HepG2 (cell line): ENCODE measurements around the gene APC2. TPM values are rescaled to one million over a fixed set of nuclear protein-coding genes. Genes with fewer than 3 reads are reported as not detected.
A peak's percentile ranks its signal among the peaks of the same experiment; 100 is the strongest.

Experiments used
- CBFB ChIP-seq: sonication (generic); formaldehyde crosslinking; IDR thresholded peaks from 2 replicates; pipeline ENCODE4 v1.4.0; 2020; ENCODE audit warnings: missing genetic modification reagents
- FLYWCH1 ChIP-seq: sonication (generic); formaldehyde crosslinking; IDR thresholded peaks from 2 replicates; pipeline ENCODE4 v1.8.1; 2023; ENCODE audit warnings: mild to moderate bottlenecking, missing genetic modification reagents
- KDM1A ChIP-seq: IDR thresholded peaks from 2 replicates; pipeline ENCODE4 v1.6.1; 2016; ENCODE audit warnings: missing compliant biosample characterization
- MBNL3 ChIP-seq: fragments of 250-450 bp; sonication (Bioruptor Pico); conservative IDR thresholded peaks from 2 replicates; pipeline ENCODE4 v1.8.0; 2022; ENCODE audit warnings: mild to moderate bottlenecking, inconsistent platforms
- MYNN ChIP-seq: sonication (generic); formaldehyde crosslinking; IDR thresholded peaks from 2 replicates; pipeline ENCODE4 v1.4.0; 2020; ENCODE audit warnings: mild to moderate bottlenecking, low read depth, missing genetic modification reagents
- ZFP36 ChIP-seq: fragments of 150-350 bp; IDR thresholded peaks from 2 replicates; pipeline ENCODE4 v1.6.1; 2018; ENCODE audit warnings: borderline replicate concordance, low read length, low read depth; ENCODE audit not compliant: partially characterized antibody
- ZNF234 ChIP-seq: sonication (generic); formaldehyde crosslinking; conservative IDR thresholded peaks from 2 replicates; pipeline ENCODE4 v1.5.1; 2020; ENCODE audit warnings: mild to moderate bottlenecking, missing genetic modification reagents
- ZNF30 ChIP-seq: sonication (generic); formaldehyde crosslinking; IDR thresholded peaks from 2 replicates; pipeline ENCODE4 v1.5.0; 2020; ENCODE audit warnings: mild to moderate bottlenecking, missing genetic modification reagents
- polyA plus RNA-seq, 8 experiments: library from polyadenylated mRNA; depleted of rRNA in 3 of 8; stranded (reverse) in 7 of 8; unstranded in 1 of 8; fragments of >200 nt; fragmentation: Illumina TruSeq in 4 of 8; extraction: Trizol in 4 of 8; gene quantifications; 2 replicates each; pipeline versions ENCODE4 v1.2.1 to v1.2.3, GENCODE V29; 2011 to 2016; ENCODE audit warnings: low read depth in 4 of 8, missing spikeins in 1 of 8, mixed read lengths in 1 of 8; ENCODE audit not compliant: insufficient read depth in 1 of 8
- total RNA-seq, 5 experiments: library from RNA; depleted of rRNA; stranded (reverse); fragments of >200 nt; fragmentation: Illumina TruSeq; extraction: Trizol; gene quantifications; 2 replicates each; pipeline ENCODE4 v1.2.3, GENCODE V29; 2016; ENCODE audit warnings: low read depth in 1 of 5
- TF ChIP-seq, protein P1 (sequence below): sonication (generic); formaldehyde crosslinking; IDR thresholded peaks from 2 replicates; pipeline ENCODE4 v1.4.0; 2020; ENCODE audit warnings: missing genetic modification reagents
- TF ChIP-seq, protein P2 (sequence below): sonication (generic); formaldehyde crosslinking; IDR thresholded peaks from 2 replicates; pipeline ENCODE4 v1.8.0; 2022; ENCODE audit warnings: missing genetic modification reagents, mild to moderate bottlenecking, moderate library complexity, borderline replicate concordance
- TF ChIP-seq, protein P3 (sequence below): sonication (generic); formaldehyde crosslinking; IDR thresholded peaks from 2 replicates; pipeline ENCODE4 v1.5.0; 2020; ENCODE audit warnings: missing genetic modification reagents, mild to moderate bottlenecking, borderline replicate concordance
- TF ChIP-seq, protein P4 (sequence below): sonication (generic); formaldehyde crosslinking; IDR thresholded peaks from 2 replicates; pipeline ENCODE4 v1.4.0; 2020; ENCODE audit warnings: missing genetic modification reagents, borderline replicate concordance
- TF ChIP-seq, protein P5 (sequence below), 2 experiments: sonication (generic) in 1 of 2; formaldehyde crosslinking in 1 of 2; IDR thresholded peaks; 2 replicates each; pipeline versions ENCODE4 v1.4.0 to v1.6.1; 2018 to 2020; ENCODE audit warnings: missing genetic modification reagents in 2 of 2, borderline replicate concordance in 1 of 2, low read depth in 1 of 2, mild to moderate bottlenecking in 1 of 2, missing biosample characterization in 1 of 2
- TF ChIP-seq, protein P6 (sequence below), 2 experiments: sonication (generic) in 1 of 2; formaldehyde crosslinking in 1 of 2; IDR thresholded peaks; 2 replicates each; pipeline versions ENCODE4 v1.5.1 to v1.6.1; 2011 to 2020; ENCODE audit warnings: borderline replicate concordance in 1 of 2, low read depth in 1 of 2, low read length in 1 of 2, mild to moderate bottlenecking in 1 of 2, missing genetic modification reagents in 1 of 2, moderate library complexity in 1 of 2

Gene APC2
- total and polyA plus RNA-seq, 2 of the 13 experiments (the other 11 are each of a cell fraction or from before 2014, with no cell fraction given): 0.08 to 0.22 TPM

DNA sequence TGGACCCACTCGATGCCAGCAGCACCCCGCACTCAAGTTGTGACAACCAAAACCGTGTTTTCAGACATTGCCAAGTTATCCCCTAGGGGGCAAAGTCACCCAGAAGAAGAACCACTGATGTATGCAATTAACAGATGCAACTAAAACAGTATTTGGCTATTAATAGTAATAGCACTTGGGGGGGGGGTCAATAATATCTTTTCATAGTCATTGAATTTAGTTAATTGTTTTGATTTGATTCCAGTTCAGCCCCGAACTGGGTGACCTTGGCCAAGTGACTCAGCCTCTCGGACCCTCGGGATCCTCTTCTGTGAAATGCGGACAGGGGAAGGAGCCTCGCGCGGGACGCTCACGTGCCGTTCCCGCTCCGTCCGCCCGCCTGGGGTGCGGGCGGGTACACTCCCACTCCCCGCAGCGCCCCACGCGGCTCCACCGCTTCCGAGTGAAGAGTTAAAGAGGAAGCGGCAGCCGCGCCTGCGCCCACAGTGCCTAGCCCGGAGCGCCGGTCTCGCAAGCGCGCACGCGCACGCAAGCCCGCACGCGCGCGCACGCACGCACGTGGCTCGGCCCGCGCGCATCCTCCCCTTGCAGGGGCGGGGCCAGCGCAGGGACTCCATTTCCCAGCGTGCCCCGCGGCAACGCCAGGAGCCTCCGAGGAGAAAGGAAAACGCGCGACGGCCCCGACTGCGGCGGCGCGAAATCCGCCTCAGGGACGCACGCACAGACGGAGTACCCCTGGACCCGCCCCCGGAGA lies 43.0 kb upstream of the APC2 start (continued):
- TF ChIP-seq, protein P1, sequence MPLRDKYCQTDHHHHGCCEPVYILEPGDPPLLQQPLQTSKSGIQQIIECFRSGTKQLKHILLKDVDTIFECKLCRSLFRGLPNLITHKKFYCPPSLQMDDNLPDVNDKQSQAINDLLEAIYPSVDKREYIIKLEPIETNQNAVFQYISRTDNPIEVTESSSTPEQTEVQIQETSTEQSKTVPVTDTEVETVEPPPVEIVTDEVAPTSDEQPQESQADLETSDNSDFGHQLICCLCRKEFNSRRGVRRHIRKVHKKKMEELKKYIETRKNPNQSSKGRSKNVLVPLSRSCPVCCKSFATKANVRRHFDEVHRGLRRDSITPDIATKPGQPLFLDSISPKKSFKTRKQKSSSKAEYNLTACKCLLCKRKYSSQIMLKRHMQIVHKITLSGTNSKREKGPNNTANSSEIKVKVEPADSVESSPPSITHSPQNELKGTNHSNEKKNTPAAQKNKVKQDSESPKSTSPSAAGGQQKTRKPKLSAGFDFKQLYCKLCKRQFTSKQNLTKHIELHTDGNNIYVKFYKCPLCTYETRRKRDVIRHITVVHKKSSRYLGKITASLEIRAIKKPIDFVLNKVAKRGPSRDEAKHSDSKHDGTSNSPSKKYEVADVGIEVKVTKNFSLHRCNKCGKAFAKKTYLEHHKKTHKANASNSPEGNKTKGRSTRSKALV (CRISPR knock-in tag): no peak
- TF ChIP-seq KDM1A (CRISPR knock-in tag): no peak
- TF ChIP-seq, protein P2, sequence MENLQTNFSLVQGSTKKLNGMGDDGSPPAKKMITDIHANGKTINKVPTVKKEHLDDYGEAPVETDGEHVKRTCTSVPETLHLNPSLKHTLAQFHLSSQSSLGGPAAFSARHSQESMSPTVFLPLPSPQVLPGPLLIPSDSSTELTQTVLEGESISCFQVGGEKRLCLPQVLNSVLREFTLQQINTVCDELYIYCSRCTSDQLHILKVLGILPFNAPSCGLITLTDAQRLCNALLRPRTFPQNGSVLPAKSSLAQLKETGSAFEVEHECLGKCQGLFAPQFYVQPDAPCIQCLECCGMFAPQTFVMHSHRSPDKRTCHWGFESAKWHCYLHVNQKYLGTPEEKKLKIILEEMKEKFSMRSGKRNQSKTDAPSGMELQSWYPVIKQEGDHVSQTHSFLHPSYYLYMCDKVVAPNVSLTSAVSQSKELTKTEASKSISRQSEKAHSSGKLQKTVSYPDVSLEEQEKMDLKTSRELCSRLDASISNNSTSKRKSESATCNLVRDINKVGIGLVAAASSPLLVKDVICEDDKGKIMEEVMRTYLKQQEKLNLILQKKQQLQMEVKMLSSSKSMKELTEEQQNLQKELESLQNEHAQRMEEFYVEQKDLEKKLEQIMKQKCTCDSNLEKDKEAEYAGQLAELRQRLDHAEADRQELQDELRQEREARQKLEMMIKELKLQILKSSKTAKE: no peak
- no peak for TF ChIP-seq MBNL3 (CRISPR knock-in tag)
- no peak for TF ChIP-seq ZNF234
- TF ChIP-seq, protein P3, sequence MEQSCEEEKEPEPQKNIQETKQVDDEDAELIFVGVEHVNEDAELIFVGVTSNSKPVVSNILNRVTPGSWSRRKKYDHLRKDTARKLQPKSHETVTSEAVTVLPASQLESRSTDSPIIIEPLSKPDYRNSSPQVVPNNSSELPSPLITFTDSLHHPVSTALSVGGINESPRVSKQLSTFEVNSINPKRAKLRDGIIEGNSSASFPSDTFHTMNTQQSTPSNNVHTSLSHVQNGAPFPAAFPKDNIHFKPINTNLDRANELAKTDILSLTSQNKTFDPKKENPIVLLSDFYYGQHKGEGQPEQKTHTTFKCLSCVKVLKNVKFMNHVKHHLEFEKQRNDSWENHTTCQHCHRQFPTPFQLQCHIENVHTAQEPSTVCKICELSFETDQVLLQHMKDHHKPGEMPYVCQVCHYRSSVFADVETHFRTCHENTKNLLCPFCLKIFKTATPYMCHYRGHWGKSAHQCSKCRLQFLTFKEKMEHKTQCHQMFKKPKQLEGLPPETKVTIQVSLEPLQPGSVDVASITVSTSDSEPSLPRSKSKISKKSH (CRISPR knock-in tag): 0 out of 2 replicates have a peak, but pooled peaks have one; percentile 9
- no peak for TF ChIP-seq FLYWCH1 (CRISPR knock-in tag)
- TF ChIP-seq, protein P4, sequence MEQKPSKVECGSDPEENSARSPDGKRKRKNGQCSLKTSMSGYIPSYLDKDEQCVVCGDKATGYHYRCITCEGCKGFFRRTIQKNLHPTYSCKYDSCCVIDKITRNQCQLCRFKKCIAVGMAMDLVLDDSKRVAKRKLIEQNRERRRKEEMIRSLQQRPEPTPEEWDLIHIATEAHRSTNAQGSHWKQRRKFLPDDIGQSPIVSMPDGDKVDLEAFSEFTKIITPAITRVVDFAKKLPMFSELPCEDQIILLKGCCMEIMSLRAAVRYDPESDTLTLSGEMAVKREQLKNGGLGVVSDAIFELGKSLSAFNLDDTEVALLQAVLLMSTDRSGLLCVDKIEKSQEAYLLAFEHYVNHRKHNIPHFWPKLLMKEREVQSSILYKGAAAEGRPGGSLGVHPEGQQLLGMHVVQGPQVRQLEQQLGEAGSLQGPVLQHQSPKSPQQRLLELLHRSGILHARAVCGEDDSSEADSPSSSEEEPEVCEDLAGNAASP (CRISPR knock-in tag): 0 out of 2 replicates have a peak, but pooled peaks have one; percentile 23
- TF ChIP-seq, protein P5, sequence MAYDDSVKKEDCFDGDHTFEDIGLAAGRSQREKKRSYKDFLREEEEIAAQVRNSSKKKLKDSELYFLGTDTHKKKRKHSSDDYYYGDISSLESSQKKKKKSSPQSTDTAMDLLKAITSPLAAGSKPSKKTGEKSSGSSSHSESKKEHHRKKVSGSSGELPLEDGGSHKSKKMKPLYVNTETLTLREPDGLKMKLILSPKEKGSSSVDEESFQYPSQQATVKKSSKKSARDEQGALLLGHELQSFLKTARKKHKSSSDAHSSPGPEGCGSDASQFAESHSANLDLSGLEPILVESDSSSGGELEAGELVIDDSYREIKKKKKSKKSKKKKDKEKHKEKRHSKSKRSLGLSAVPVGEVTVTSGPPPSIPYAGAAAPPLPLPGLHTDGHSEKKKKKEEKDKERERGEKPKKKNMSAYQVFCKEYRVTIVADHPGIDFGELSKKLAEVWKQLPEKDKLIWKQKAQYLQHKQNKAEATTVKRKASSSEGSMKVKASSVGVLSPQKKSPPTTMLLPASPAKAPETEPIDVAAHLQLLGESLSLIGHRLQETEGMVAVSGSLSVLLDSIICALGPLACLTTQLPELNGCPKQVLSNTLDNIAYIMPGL (CRISPR knock-in tag; IDR thresholded peaks at IDR 0.05; ENCODE audit: borderline replicate concordance in 1 of 2, low read depth in 1 of 2): peak; percentile 83 to 90
- TF ChIP-seq MYNN: no peak
- TF ChIP-seq, protein P6, sequence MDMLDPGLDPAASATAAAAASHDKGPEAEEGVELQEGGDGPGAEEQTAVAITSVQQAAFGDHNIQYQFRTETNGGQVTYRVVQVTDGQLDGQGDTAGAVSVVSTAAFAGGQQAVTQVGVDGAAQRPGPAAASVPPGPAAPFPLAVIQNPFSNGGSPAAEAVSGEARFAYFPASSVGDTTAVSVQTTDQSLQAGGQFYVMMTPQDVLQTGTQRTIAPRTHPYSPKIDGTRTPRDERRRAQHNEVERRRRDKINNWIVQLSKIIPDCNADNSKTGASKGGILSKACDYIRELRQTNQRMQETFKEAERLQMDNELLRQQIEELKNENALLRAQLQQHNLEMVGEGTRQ (IDR thresholded peaks at IDR 0.05; ENCODE audit: low read depth, low read length): no peak
- TF ChIP-seq, protein P6 (CRISPR knock-in tag; IDR thresholded peaks at IDR 0.05; ENCODE audit: borderline replicate concordance): no peak
- TF ChIP-seq CBFB: 0 out of 2 replicates have a peak, but pooled peaks have one; percentile 34
- no peak for TF ChIP-seq ZNF30 (CRISPR knock-in tag)
- TF ChIP-seq ZFP36: no peak
